ENCODE results near the gene SLC16A4.

SLC16A4 gene

GRCh38 chr1:110321846-110322245 lies 69.0 kb downstream of the SLC16A4 start:
- DNase-seq: no peak

- DNase-seq: no peak
Observed at GRCh38 chr1:110321045-110321444, 69.8 kb downstream of the SLC16A4 start.

DNA sequence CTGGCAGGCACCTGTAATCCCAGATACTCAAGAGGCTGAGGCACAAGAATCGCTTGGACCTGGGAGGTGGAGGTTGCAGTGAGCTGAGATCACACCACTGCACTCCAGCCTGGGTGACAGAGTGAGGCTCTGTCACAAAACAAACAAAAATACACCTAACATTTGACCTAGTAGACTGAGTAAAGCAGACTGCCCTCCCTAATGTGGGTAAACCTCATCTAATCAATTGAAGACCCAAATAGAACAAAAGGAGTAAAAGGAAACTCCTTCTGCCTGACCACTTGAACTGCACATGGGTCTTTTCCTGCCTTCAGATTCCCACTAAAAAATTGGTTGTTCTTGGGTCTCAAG lies 70.7 kb downstream of the SLC16A4 start:
- no peak for DNase-seq

DNA sequence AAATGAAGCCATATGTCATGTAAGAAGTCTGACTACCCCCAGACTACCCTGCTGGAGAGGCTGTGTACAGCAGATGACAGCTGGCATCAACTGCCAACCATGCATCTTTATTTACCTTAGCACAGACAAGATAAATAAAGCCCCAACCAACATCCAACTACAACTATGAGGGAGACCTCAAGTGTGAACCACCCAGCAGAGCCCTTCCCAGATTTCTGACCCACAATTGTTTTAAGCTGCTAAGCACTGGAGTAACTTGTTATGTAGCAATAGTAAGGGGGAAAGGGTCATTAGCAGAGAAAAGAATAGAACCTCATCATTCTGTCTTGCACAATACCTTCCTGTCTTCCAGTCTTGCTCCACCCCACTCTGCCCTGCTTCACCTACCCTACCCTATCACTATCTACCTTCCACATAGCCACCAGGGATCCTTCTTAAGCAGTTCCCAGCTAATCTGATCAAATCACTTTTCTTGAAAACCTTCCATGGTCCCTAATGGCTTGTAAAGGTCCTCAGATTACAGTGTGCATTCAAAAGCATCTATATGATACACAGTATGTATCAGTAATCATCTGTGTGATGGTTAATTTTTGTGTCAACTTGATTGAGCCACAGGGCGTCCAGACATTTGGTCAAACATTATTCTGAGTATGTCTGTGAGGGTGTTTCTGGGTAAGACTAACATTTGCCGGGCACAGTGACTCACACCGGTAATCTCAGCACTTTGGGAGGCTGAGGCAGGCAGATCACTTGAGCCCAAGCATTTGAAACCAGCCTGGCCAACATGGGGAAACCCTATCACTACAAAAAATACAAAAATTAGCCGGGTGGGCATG lies 71.3 kb downstream of the SLC16A4 start:
- no peak for DNase-seq

DNA sequence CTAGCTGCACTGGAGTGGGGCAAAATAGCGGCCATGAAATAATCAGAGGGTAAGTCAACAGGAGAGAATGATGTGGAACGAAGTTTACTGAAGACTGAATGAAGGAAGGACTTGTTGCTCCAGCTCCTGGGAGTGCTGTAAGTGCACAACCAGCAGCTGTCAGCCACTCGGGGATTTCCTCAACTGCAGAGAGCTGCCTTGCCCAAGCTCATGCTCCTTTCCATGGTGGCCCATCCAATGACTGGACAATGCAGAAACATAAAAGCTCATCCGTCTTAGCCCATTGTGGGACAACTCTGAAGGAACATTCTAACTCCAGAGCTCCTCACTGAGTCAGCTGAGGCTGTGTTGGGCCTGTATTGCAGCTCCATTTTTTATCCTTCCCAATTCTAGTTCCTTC lies 72.8 kb downstream of the SLC16A4 start:
- DNase-seq: no peak

DNA sequence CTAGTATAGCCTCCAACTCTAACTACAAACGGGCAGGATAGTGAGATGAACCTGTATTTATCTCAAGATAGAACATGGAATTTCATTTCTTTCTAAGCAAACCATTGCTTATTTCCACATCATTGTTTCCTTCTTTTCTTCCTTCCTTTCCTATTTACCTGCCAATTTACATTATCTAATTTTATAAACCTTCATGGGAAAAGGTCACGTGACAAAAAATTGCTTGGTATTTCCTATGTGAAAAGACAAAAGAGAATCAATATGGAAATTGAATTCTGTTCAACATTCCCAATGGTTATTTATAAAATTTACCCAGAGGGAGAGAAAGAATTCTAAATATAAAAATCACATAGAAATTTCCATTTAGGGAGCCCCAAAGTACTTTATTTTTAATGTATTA lies 74.1 kb downstream of the SLC16A4 start:
- DNase-seq: no peak

Data from activated CD4-positive, alpha-beta T cell treated with anti-CD3 and anti-CD28 coated beads, Interleukin-10, Interleukin-2, amounts not matched to agents 100 ng/mL and 50 ng/mL, durations not matched to agents 16 hours and 8 hours (primary cell).